ENCODE data around the gene LCN6.

The LCN6 gene

GRCh38 chr9:136753371-136754058 is 5.2 kb upstream of the LCN6 start:
- TF ChIP-seq CTCF (IDR thresholded peaks at IDR 0.05; ENCODE audit: extremely low read depth, insufficient read depth, missing control alignments): no peak
- in situ Hi-C loops (cut with MboI; ENCODE audit: low pct_unique_long_range_greater_than_20kb, low sequenced_read_pairs, unreplicated experiment): no loop called here
- DNase-seq (ENCODE audit: low spot score): no peak

GRCh38 chr9:136751814-136752213 is 3.5 kb upstream of the LCN6 start:
- DNase-seq (ENCODE audit: low spot score): no peak
- in situ Hi-C loops (cut with MboI; ENCODE audit: low pct_unique_long_range_greater_than_20kb, low sequenced_read_pairs, unreplicated experiment): no loop called here
- no peak for TF ChIP-seq CTCF (IDR thresholded peaks at IDR 0.05; ENCODE audit: extremely low read depth, insufficient read depth, missing control alignments)

DNA sequence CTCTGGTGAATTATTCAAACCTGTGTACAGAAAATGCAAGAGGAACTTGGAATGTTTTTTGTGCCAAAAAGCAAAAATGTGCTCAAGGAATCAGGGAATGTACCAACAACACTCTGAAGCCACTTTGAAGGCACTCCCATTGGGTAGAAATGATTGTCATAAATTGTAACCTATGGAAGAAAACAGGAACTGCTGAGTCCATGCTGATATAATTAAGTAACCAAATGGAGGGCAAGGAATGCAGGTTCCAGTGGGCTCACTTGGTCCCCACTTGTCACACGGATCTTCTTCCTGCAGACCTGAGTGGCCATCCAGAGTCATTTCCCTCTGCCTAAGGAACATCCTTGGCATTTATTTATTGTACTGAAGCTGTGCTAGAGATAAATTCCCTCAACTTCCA is 2.9 kb upstream of the LCN6 start:
- in situ Hi-C loops (cut with MboI; ENCODE audit: low pct_unique_long_range_greater_than_20kb, low sequenced_read_pairs, unreplicated experiment): no loop called here
- no peak for DNase-seq (ENCODE audit: low spot score)
- TF ChIP-seq CTCF (IDR thresholded peaks at IDR 0.05; ENCODE audit: extremely low read depth, insufficient read depth, missing control alignments): no peak

DNA sequence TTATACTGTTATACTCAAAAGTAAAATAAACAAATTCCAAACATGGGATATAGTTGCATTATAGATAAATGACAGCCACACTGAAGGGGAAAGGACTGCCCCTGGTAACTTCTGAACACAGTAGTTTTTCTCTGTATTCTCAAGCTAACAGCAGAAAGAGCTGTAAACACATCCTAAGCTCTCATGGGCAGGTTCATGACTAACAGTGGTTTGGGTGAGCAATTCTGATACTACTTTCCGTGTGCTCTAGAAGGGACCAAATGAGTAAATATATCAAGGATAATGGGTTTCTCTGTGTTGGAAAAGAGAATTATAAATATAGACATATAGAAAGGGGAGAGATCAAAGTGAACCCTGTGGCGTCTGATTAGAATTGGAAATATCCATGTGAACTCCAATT is 2.2 kb upstream of the LCN6 start:
- no peak for DNase-seq (ENCODE audit: low spot score)
- no peak for TF ChIP-seq CTCF (IDR thresholded peaks at IDR 0.05; ENCODE audit: extremely low read depth, insufficient read depth, missing control alignments)
- in situ Hi-C loops (cut with MboI; ENCODE audit: low pct_unique_long_range_greater_than_20kb, low sequenced_read_pairs, unreplicated experiment): no loop called here

DNA sequence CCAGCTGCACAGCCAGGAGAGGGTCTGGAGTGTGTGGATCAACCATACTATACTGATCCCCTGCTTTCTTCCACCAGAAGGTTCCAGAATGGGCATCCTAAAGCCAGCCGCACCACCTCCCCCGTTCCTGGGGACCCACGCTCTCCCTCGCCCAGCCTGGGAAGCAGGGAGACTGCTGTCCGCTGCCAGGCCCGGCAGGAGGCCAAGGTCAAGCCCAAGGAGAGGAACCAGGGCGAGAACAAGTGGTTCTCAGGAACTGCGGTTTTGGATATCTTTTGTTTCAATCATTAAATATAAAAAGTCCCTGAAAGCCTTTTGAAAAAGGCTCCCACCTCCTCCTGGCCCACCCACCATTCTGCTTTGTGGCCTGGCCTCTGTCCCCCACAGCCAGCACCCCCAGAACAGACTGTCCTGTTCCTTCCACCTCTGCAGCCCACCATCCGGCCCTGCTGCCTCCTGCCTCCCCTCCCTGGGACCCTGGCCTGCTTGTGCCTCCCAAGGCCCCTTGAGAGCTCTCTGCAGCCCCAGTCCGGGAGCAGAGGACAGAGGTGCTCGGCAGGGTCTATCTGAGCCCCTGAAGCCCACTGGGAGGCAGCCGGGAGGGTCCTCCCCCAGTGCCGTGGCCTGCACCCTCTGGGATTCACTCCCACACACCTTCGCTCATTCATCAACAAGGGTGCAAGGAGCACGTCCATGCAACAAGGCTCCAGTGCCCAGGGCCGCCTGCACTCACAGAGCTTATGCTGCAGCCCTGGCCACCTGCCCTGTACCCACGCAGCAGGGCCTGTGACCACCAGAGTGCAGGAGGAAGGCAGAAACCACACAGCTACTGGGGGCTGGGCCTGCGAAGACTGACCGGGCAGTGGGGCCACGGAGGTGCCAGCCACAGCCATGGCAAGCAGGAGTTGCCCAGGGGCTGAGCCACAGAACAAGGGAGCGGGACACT is 614 bp upstream of the LCN6 start:
- no peak for TF ChIP-seq CTCF (IDR thresholded peaks at IDR 0.05; ENCODE audit: extremely low read depth, insufficient read depth, missing control alignments)
- in situ Hi-C loops (cut with MboI; ENCODE audit: low pct_unique_long_range_greater_than_20kb, low sequenced_read_pairs, unreplicated experiment): no loop called here
- no peak for DNase-seq (ENCODE audit: low spot score)

DNA sequence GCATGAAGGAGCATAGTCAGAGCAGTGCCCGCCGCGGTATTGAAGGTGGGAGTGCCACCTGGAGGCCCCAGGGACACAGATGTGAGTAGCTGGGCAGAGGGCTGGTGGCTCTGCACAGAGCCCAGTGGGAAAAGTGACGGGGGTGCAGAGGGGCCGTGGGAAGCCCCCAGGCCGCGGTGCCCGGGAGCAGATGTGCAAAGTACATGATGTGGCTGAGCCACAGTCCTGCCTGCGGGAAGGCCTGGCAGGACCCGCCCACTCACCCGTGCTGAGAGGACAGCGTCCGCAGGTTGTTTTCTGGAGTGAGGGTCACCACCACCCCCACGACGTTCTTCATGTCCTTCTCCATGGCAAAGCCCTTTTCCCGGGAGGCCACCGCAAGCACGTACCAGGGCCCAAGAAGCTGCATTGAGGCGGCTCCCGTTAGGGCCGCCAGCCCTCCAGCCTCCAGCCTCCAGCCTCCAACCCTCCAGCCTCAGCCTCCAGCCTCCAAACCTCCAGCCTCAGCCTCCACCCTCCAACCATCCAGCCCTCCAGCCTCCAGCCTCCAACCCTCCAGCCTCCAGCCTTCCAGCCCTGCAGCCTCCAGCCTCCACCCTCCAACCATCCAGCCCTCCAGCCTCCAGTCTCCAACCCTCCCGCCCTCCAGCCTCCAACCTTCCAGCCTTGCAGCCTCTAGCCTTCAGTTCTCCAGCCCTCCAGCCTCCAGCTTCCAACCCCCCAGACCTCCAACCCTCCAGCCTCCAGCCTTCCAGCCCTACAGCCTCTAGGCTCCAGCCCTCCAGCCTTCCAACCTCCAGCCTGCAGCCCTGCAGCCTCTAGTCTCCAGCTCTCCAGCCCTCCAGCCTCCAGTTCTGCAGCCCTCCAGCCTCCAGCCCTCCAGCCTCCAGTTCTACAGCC is 914 bp downstream of the LCN6 start:
- TF ChIP-seq CTCF (IDR thresholded peaks at IDR 0.05; ENCODE audit: extremely low read depth, insufficient read depth, missing control alignments): no peak
- in situ Hi-C loops (cut with MboI; ENCODE audit: low pct_unique_long_range_greater_than_20kb, low sequenced_read_pairs, unreplicated experiment): no loop called here
- no peak for DNase-seq (ENCODE audit: low spot score)
